Body of pancreas (tissue), 4 donors: ENCODE data around the gene PEMT. TPM values are rescaled to one million over a fixed set of nuclear protein-coding genes. Genes with fewer than 3 reads are reported as not detected.

Experiments
- ATAC-seq: fragments of 150-250 bp; one replicate; pipeline ENCODE4 v1.9.1; 2016
- DNase-seq, 4 donors: peaks; one replicate each; pipeline ENCODE4 v3.0.0-alpha.2; 2019
- H3K27ac ChIP-seq, 4 donors: fragments of 200-600 bp; sonication (generic); 1 replicate in 3 of 4; 2 replicates in 1 of 4; pipeline versions ENCODE4 v1.5.1 to v1.6.1; 2016 to 2019; ENCODE audit warnings: mild to moderate bottlenecking in 1 of 4, mixed read lengths in 1 of 4, moderate library complexity in 1 of 4
- H3K27me3 ChIP-seq, 2 donors: fragments of 200-600 bp; sonication (generic); one replicate each; pipeline ENCODE4 v1.6.0; 2016; ENCODE audit warnings: mild to moderate bottlenecking in 1 of 2
- H3K36me3 ChIP-seq, 2 donors: fragments of 200-600 bp; sonication (generic); replicated peaks in 1 of 2; 2 replicates each; pipeline ENCODE4 v1.5.1; 2016; ENCODE audit warnings: low read depth in 2 of 2; ENCODE audit not compliant: insufficient read depth in 1 of 2
- H3K4me1 ChIP-seq: fragments of 200-600 bp; sonication (generic); one replicate; pipeline ENCODE4 v1.6.0; 2016
- H3K4me3 ChIP-seq, 2 donors: fragments of 200-600 bp; sonication (generic); 1 replicate in 1 of 2; 2 replicates in 1 of 2; pipeline ENCODE4 v1.5.1; 2016 to 2019
- H3K9me3 ChIP-seq, 3 donors: fragments of 200-600 bp; sonication (generic); 1 replicate in 2 of 3; 2 replicates in 1 of 3; pipeline ENCODE4 v1.5.1; 2016
- POLR2A ChIP-seq, 3 donors: fragments of 450-650 bp; IDR thresholded peaks; one replicate each; pipeline ENCODE4 v1.6.1; 2016; ENCODE audit warnings: antibody characterized with exemption in 3 of 3, mild to moderate bottlenecking in 2 of 3
- WGBS, 2 donors: methylation state at CpG; one replicate each; pipeline ENCODE4 v1.1.5; 2017; 5-methylcytosine and 5-hydroxymethylcytosine counted together
- intact Hi-C: fragments of 100-400 bp; cut with DNase I; formaldehyde crosslinking; loops from one replicate; pipeline ENCODE4 v1.15.1; 2023
- total RNA-seq, 2 donors: library from RNA; depleted of rRNA; stranded (reverse); fragments of >200 nt; gene quantifications; one replicate each; pipeline ENCODE4 v1.1.0, GENCODE V29; 2016
- TF ChIP-seq, protein P1 (sequence below), 7 experiments: fragments of 450-650 bp in 4 of 7; fragments of 200-600 bp in 3 of 7; sonication (generic) in 3 of 7; IDR thresholded peaks; one replicate each; pipeline ENCODE4 v1.5.1; 2016 to 2019; ENCODE audit warnings: antibody characterized with exemption in 7 of 7

The PEMT gene
- total RNA-seq, 2 donors from 2014 or later: 23.4 to 27.8 TPM

GRCh38 chr17:17557796-17558195 is 33.7 kb downstream of the PEMT start:
- TF ChIP-seq, protein P1, sequence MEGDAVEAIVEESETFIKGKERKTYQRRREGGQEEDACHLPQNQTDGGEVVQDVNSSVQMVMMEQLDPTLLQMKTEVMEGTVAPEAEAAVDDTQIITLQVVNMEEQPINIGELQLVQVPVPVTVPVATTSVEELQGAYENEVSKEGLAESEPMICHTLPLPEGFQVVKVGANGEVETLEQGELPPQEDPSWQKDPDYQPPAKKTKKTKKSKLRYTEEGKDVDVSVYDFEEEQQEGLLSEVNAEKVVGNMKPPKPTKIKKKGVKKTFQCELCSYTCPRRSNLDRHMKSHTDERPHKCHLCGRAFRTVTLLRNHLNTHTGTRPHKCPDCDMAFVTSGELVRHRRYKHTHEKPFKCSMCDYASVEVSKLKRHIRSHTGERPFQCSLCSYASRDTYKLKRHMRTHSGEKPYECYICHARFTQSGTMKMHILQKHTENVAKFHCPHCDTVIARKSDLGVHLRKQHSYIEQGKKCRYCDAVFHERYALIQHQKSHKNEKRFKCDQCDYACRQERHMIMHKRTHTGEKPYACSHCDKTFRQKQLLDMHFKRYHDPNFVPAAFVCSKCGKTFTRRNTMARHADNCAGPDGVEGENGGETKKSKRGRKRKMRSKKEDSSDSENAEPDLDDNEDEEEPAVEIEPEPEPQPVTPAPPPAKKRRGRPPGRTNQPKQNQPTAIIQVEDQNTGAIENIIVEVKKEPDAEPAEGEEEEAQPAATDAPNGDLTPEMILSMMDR (IDR thresholded peaks at IDR 0.05): no peak
- TF ChIP-seq POLR2A (IDR thresholded peaks at IDR 0.05): no peak
- peak overlapping the region in 2 of 4 donors; percentile 41 to 48 for H3K27ac ChIP-seq
- H3K9me3 ChIP-seq: no peaks in the 10 kb centered on the region
- DNase-seq (peak in 3 of 4 donors; percentile 37 to 67 (median 46)), ATAC-seq (peak; percentile 44)
- no peaks in the 10 kb centered on the region for H3K4me1 ChIP-seq
- H3K27me3 ChIP-seq: no peaks in the 10 kb centered on the region
- 72 to 86% methylated on average over 6 to 9 of the region's 9 CpGs for WGBS, 2 donors
- H3K36me3 ChIP-seq: no peaks in the 10 kb centered on the region
- H3K4me3 ChIP-seq: no peak overlapping the region
- intact Hi-C loops: loop anchor here (5.0 kb wide), 1 partner anchor 55 kb away; no protein-coding TSS in a partner anchor

- no peaks in the 10 kb centered on the region for H3K9me3 ChIP-seq
- ATAC-seq (no peak), DNase-seq (no peak)
- H3K27me3 ChIP-seq: no peaks in the 10 kb centered on the region
- intact Hi-C loops: loop anchor here (5.0 kb wide), 1 partner anchor 54 kb away; no protein-coding TSS in a partner anchor
- no peak overlapping the region for H3K4me3 ChIP-seq
- H3K4me1 ChIP-seq: no peaks in the 10 kb centered on the region
- no peaks in the 10 kb centered on the region for H3K36me3 ChIP-seq
- TF ChIP-seq POLR2A (IDR thresholded peaks at IDR 0.05): no peak
- TF ChIP-seq, protein P1 (IDR thresholded peaks at IDR 0.05): no peak
- no peak overlapping the region for H3K27ac ChIP-seq
- 71 to 86% methylated on average over 4 of the region's 4 CpGs for WGBS, 2 donors
Observed at GRCh38 chr17:17556671-17557070, 34.8 kb downstream of the PEMT start.

- H3K4me3 ChIP-seq: no peak overlapping the region
- TF ChIP-seq, protein P1 (IDR thresholded peaks at IDR 0.05): no peak
- TF ChIP-seq POLR2A (IDR thresholded peaks at IDR 0.05): no peak
- 91 to 93% methylated on average over 5 to 8 of the region's 8 CpGs for WGBS, 2 donors
- H3K27ac ChIP-seq: no peak overlapping the region
- H3K36me3 ChIP-seq: no peaks in the 10 kb centered on the region
- no peaks in the 10 kb centered on the region for H3K4me1 ChIP-seq
- ATAC-seq (no peak), DNase-seq (no peak)
- H3K9me3 ChIP-seq: no peaks in the 10 kb centered on the region
- intact Hi-C loops: loop anchor here (5.0 kb wide), 1 partner anchor 54 kb away; no protein-coding TSS in a partner anchor
- H3K27me3 ChIP-seq: no peaks in the 10 kb centered on the region
Observed at GRCh38 chr17:17555906-17556305, 35.6 kb downstream of the PEMT start.

GRCh38 chr17:17555151-17555550 is 36.4 kb downstream of the PEMT start:
- WGBS, 2 donors: 98 to 100% methylated on average over 4 to 9 of the region's 9 CpGs

More at GRCh38 chr17:17555151-17555550, 36.4 kb downstream of the PEMT start:
- DNase-seq: no peak
- H3K27me3 ChIP-seq: no peaks in the 10 kb centered on the region
- intact Hi-C loops: loop anchor here (5.0 kb wide), 1 partner anchor 53 kb away; no protein-coding TSS in a partner anchor
- ATAC-seq: no peak
- TF ChIP-seq, protein P1 (IDR thresholded peaks at IDR 0.05): no peak
- no peak for TF ChIP-seq POLR2A (IDR thresholded peaks at IDR 0.05)
- H3K36me3 ChIP-seq: no peaks in the 10 kb centered on the region
- no peak overlapping the region for H3K27ac ChIP-seq
- H3K4me3 ChIP-seq: no peak overlapping the region
- H3K4me1 ChIP-seq: no peaks in the 10 kb centered on the region
- no peaks in the 10 kb centered on the region for H3K9me3 ChIP-seq
